H9 (cell line): Measurements from ENCODE around the gene FAU. TPM values are rescaled to one million over a fixed set of nuclear protein-coding genes. Genes with fewer than 3 reads are reported as not detected.

Experiments used
- DNase-seq: peaks from one replicate; pipeline ENCODE4 v3.0.0-alpha.2; 2017
- H2AFZ ChIP-seq: one replicate; pipeline ENCODE4 v1.6.1; 2013; ENCODE audit warnings: mild to moderate bottlenecking, low read length, control low read depth, moderate library complexity
- H2AK5ac ChIP-seq: 2 replicates; pipeline ENCODE4 v1.6.1; 2013; ENCODE audit warnings: low read length, control low read depth, mixed read lengths; ENCODE audit not compliant: insufficient read length
- H2BK120ac ChIP-seq: one replicate; pipeline ENCODE4 v1.6.1; 2013; ENCODE audit warnings: low read depth, mild to moderate bottlenecking, low read length, control low read depth, inconsistent platforms; ENCODE audit not compliant: poor library complexity, severe bottlenecking
- H2BK12ac ChIP-seq: 2 replicates; pipeline ENCODE4 v1.6.1; 2013; ENCODE audit warnings: low read length, control low read depth, mixed read lengths, low read depth; ENCODE audit not compliant: insufficient read length
- H2BK15ac ChIP-seq: 2 replicates; pipeline ENCODE4 v1.6.1; 2013; ENCODE audit warnings: low read depth, low read length, control low read depth
- H2BK20ac ChIP-seq: one replicate; pipeline ENCODE4 v1.6.1; 2013; ENCODE audit warnings: low read depth, mild to moderate bottlenecking, low read length, control low read depth, inconsistent platforms; ENCODE audit not compliant: poor library complexity, severe bottlenecking
- H2BK5ac ChIP-seq: 2 replicates; pipeline ENCODE4 v1.6.1; 2013; ENCODE audit warnings: low read length, control low read depth, mixed read lengths; ENCODE audit not compliant: insufficient read length
- H3K14ac ChIP-seq: 2 replicates; pipeline ENCODE4 v1.6.1; 2013; ENCODE audit warnings: low read length, control low read depth; ENCODE audit not compliant: insufficient read depth
- H3K18ac ChIP-seq: 2 replicates; pipeline ENCODE4 v1.6.1; 2013; ENCODE audit warnings: low read depth, mild to moderate bottlenecking, mixed read lengths, low read length, control low read depth; ENCODE audit not compliant: insufficient read length
- H3K23ac ChIP-seq: 2 replicates; pipeline ENCODE4 v1.6.1; 2013; ENCODE audit warnings: low read length, control low read depth, mixed read lengths, low read depth; ENCODE audit not compliant: insufficient read length
- H3K23me2 ChIP-seq: 2 replicates; pipeline ENCODE4 v1.6.1; 2013; ENCODE audit warnings: low read depth, mild to moderate bottlenecking, mixed read lengths, low read length, control low read depth; ENCODE audit not compliant: insufficient read length, poor library complexity, severe bottlenecking
- H3K27ac ChIP-seq: 2 replicates; pipeline ENCODE4 v1.5.1; 2013; ENCODE audit warnings: low read length, control low read depth, mixed read lengths, low read depth; ENCODE audit not compliant: insufficient read length
- H3K27me3 ChIP-seq: 2 replicates; pipeline ENCODE4 v1.6.1; 2013; ENCODE audit warnings: low read length, control low read depth, inconsistent platforms; ENCODE audit not compliant: insufficient read depth
- H3K4ac ChIP-seq: 2 replicates; pipeline ENCODE4 v1.6.1; 2013; ENCODE audit warnings: low read depth, mild to moderate bottlenecking, control low read depth, inconsistent platforms, low read length, moderate library complexity
- H3K4me1 ChIP-seq: 2 replicates; pipeline ENCODE4 v1.6.1; 2013; ENCODE audit warnings: low read length, control low read depth, inconsistent platforms; ENCODE audit not compliant: insufficient read depth
- H3K4me2 ChIP-seq: 2 replicates; pipeline ENCODE4 v1.6.1; 2013; ENCODE audit warnings: low read length, control low read depth, mixed read lengths; ENCODE audit not compliant: insufficient read length, insufficient read depth
- H3K56ac ChIP-seq: 2 replicates; pipeline ENCODE4 v1.6.1; 2013; ENCODE audit warnings: low read depth, mild to moderate bottlenecking, mixed read lengths, low read length, control low read depth; ENCODE audit not compliant: insufficient read length
- H3K79me1 ChIP-seq: 2 replicates; pipeline ENCODE4 v1.6.1; 2013; ENCODE audit warnings: low read depth, mild to moderate bottlenecking, moderate library complexity, low read length, control low read depth, inconsistent platforms; ENCODE audit not compliant: insufficient read depth, poor library complexity, severe bottlenecking
- H3K79me2 ChIP-seq: 2 replicates; pipeline ENCODE4 v1.6.1; 2013; ENCODE audit warnings: low read length, control low read depth, inconsistent platforms; ENCODE audit not compliant: insufficient read depth
- H3K9ac ChIP-seq: 2 replicates; pipeline ENCODE4 v1.6.1; 2013; ENCODE audit warnings: low read length, control low read depth, mixed read lengths; ENCODE audit not compliant: insufficient read length; ENCODE audit errors: extremely low read depth
- H3K9me3 ChIP-seq: one replicate; pipeline ENCODE4 v1.6.1; 2013; ENCODE audit warnings: low read depth, low read length, inconsistent platforms; ENCODE audit not compliant: control insufficient read depth
- H3T11ph ChIP-seq: one replicate; pipeline ENCODE4 v1.6.1; 2013; ENCODE audit warnings: mild to moderate bottlenecking, low read length, control low read depth, inconsistent platforms
- H4K20me1 ChIP-seq: one replicate; pipeline ENCODE4 v1.6.1; 2013; ENCODE audit not compliant: control insufficient read depth, insufficient read length, insufficient read depth
- H4K5ac ChIP-seq: 2 replicates; pipeline ENCODE4 v1.6.1; 2013; ENCODE audit warnings: low read depth, mild to moderate bottlenecking, mixed read lengths, low read length, control low read depth; ENCODE audit not compliant: insufficient read length
- H4K8ac ChIP-seq: replicated peaks from 2 replicates; pipeline ENCODE4 v1.6.1; 2013; ENCODE audit warnings: low read length, control low read depth, mixed read lengths, low read depth; ENCODE audit not compliant: insufficient read length
- H4K91ac ChIP-seq: 2 replicates; pipeline ENCODE4 v1.6.1; 2013; ENCODE audit warnings: low read depth, mild to moderate bottlenecking, moderate library complexity, mixed read lengths, low read length, control low read depth; ENCODE audit not compliant: insufficient read length
- H3K27ac Mint-ChIP-seq, 3 experiments: 2 replicates in 2 of 3; 3 replicates in 1 of 3; pipeline ENCODE4 v1.8.0; 2020 to 2021; ENCODE audit warnings: mixed read lengths in 3 of 3, mild to moderate bottlenecking in 1 of 3, moderate library complexity in 1 of 3
- H3K27me3 Mint-ChIP-seq: 2 replicates; pipeline ENCODE4 v1.8.0; 2021; ENCODE audit warnings: low read depth, mild to moderate bottlenecking, moderate library complexity, mixed read lengths
- H3K36me3 Mint-ChIP-seq, 3 experiments: 2 replicates in 2 of 3; 3 replicates in 1 of 3; pipeline ENCODE4 v1.8.0; 2020 to 2021; ENCODE audit warnings: low read depth in 3 of 3, mixed read lengths in 3 of 3; ENCODE audit not compliant: insufficient read depth in 1 of 3
- H3K4me1 Mint-ChIP-seq, 2 experiments: 2 replicates each; pipeline ENCODE4 v1.8.0; 2020; ENCODE audit warnings: mixed read lengths in 2 of 2
- H3K4me3 Mint-ChIP-seq, 2 experiments: 2 replicates in 1 of 2; 3 replicates in 1 of 2; pipeline ENCODE4 v1.8.0; 2020 to 2021; ENCODE audit warnings: mild to moderate bottlenecking in 2 of 2, mixed read lengths in 2 of 2, moderate library complexity in 1 of 2
- H3K9me3 Mint-ChIP-seq, 2 experiments: 2 replicates in 1 of 2; 3 replicates in 1 of 2; pipeline ENCODE4 v1.8.0; 2020; ENCODE audit warnings: mild to moderate bottlenecking in 2 of 2, mixed read lengths in 2 of 2, moderate library complexity in 1 of 2
- WGBS: extraction: QIAGEN DNeasy Blood & Tissue Kit; methylation state at CpG from one replicate; pipeline ENCODE4 v1.1.7; 2013; ENCODE audit warnings: missing lambda C conversion rate, low lambda C conversion rate, mixed read lengths; ENCODE audit not compliant: insufficient read length; ENCODE audit errors: extremely low coverage; 5-methylcytosine and 5-hydroxymethylcytosine counted together
- total RNA-seq: library from RNA; stranded (reverse); gene quantifications from 2 replicates; pipeline ENCODE4 v1.2.1, GENCODE V29; 2021
- TF ChIP-seq, protein P1 (sequence below): fragments of 200-600 bp; sonication (generic); conservative IDR thresholded peaks from 3 replicates; pipeline ENCODE4 v1.8.0; 2021; ENCODE audit warnings: antibody characterized with exemption, mild to moderate bottlenecking

FAU gene
- total RNA-seq, 1 experiment from 2014 or later = 898 TPM

GRCh38 chr11:65087827-65088226 lies 34.1 kb downstream of the FAU start:
- H3K9me3 Mint-ChIP-seq = no peaks in the 10 kb centered on the region; a peak in 1 of 5 replicates

More at GRCh38 chr11:65087827-65088226, 34.1 kb downstream of the FAU start:
- Histone ChIP-seq H4K91ac (no peak overlapping the region), H3K4ac (no peak overlapping the region), H3K56ac (no peak overlapping the region), H3T11ph (no peak overlapping the region), H2BK15ac (no peak overlapping the region), H3K79me2 (peaks cover 6% of the 10 kb centered on the region; the same call in 1 of the 2 replicates), H4K8ac (no peak overlapping the region), H2BK120ac (no peak overlapping the region), H3K4me2 (no peak overlapping the region), H3K14ac (no peak overlapping the region), H3K79me1 (no peaks in the 10 kb centered on the region), H3K23ac (no peak overlapping the region), H3K18ac (no peak overlapping the region), H3K4me1 (no peaks in the 10 kb centered on the region), H3K27ac (no peak overlapping the region), H2BK20ac (no peak overlapping the region), H3K9ac (no peak overlapping the region), H2AK5ac (no peak overlapping the region), H2BK12ac (no peak overlapping the region), H4K20me1 (peaks cover 3% of the 10 kb centered on the region), H3K9me3 (no peaks in the 10 kb centered on the region), H3K27me3 (no peaks in the 10 kb centered on the region), H3K23me2 (peaks cover 12% of the 10 kb centered on the region), H2AFZ (no peak overlapping the region), H2BK5ac (no peak overlapping the region), H4K5ac (no peak overlapping the region)
- H3K27ac Mint-ChIP-seq = no peak overlapping the region
- H3K36me3 Mint-ChIP-seq = peaks cover 7 to 43% (median 39%) of the 10 kb centered on the region in 3 experiments
- no peak for DNase-seq
- no CpG with 5 or more reads among the region's 15 CpGs for WGBS
- TF ChIP-seq, protein P1, sequence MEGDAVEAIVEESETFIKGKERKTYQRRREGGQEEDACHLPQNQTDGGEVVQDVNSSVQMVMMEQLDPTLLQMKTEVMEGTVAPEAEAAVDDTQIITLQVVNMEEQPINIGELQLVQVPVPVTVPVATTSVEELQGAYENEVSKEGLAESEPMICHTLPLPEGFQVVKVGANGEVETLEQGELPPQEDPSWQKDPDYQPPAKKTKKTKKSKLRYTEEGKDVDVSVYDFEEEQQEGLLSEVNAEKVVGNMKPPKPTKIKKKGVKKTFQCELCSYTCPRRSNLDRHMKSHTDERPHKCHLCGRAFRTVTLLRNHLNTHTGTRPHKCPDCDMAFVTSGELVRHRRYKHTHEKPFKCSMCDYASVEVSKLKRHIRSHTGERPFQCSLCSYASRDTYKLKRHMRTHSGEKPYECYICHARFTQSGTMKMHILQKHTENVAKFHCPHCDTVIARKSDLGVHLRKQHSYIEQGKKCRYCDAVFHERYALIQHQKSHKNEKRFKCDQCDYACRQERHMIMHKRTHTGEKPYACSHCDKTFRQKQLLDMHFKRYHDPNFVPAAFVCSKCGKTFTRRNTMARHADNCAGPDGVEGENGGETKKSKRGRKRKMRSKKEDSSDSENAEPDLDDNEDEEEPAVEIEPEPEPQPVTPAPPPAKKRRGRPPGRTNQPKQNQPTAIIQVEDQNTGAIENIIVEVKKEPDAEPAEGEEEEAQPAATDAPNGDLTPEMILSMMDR = no peak
- peaks cover 12% of the 10 kb centered on the region in 2 experiments for H3K4me1 Mint-ChIP-seq
- no peaks in the 10 kb centered on the region for H3K27me3 Mint-ChIP-seq
- no peak overlapping the region for H3K4me3 Mint-ChIP-seq
